Panc1 (cell line): ENCODE results near the gene PLN. TPM values are rescaled to one million over a fixed set of nuclear protein-coding genes. Genes with fewer than 3 reads are reported as not detected.

Source experiments
- ATAC-seq: fragments of 200-7000 bp; cut with Tn5 transposase; 2 replicates; pipeline ENCODE4 v1.9.1; 2020; ENCODE audit warnings: mild to moderate bottlenecking, moderate library complexity
- BruUV-seq: library from RNA; stranded (reverse); fragments of 400-500 nt; replicated peaks from 2 replicates; lab custom pipeline; 2021; lab: Mats Ljungman, UMichigan
- CTCF ChIA-PET: fragments of 300-600 bp; sonication (Branson Sonifier 250); formaldehyde crosslinking; loops from one replicate; lab custom pipeline; 2022; ENCODE audit warnings: antibody characterized with exemption; lab: Charles Lee
- POLR2A ChIA-PET: fragments of 300-600 bp; sonication (Branson Sonifier 250); formaldehyde crosslinking; loops from one replicate; lab custom pipeline; 2022; ENCODE audit warnings: antibody characterized with exemption; lab: Charles Lee
- DNase-seq: peaks from one replicate; pipeline ENCODE4 v3.0.0-alpha.2; 2010; ENCODE audit warnings: low read depth, low spot score
- H3K27ac ChIP-seq: 2 replicates; pipeline ENCODE4 v1.5.1; 2011; ENCODE audit warnings: mild to moderate bottlenecking, low read length, inconsistent platforms
- H3K27me3 ChIP-seq: fragments of 200-500 bp; sonication (Bioruptor generic); 2 replicates; pipeline ENCODE4 v1.6.0; 2014; ENCODE audit warnings: low read length, inconsistent platforms; ENCODE audit not compliant: control insufficient read depth, insufficient read depth
- H3K36me3 ChIP-seq: fragments of 200-500 bp; sonication (Bioruptor generic); 2 replicates; pipeline ENCODE4 v1.5.1; 2014; ENCODE audit warnings: inconsistent platforms, mild to moderate bottlenecking, low read length, moderate library complexity; ENCODE audit not compliant: control insufficient read depth, insufficient read depth
- H3K4me1 ChIP-seq: 2 replicates; pipeline ENCODE4 v1.5.1; 2011; ENCODE audit warnings: inconsistent platforms, mild to moderate bottlenecking, low read length, moderate library complexity; ENCODE audit not compliant: control insufficient read depth, insufficient read depth
- H3K4me3 ChIP-seq, 2 experiments: 2 replicates each; pipeline ENCODE4 v1.5.1; 2011 to 2012; ENCODE audit warnings: low read depth in 2 of 2, low read length in 2 of 2, mild to moderate bottlenecking in 2 of 2, inconsistent platforms in 1 of 2, moderate library complexity in 1 of 2
- H3K9me3 ChIP-seq: fragments of 200-500 bp; sonication (Bioruptor generic); 2 replicates; pipeline ENCODE4 v1.5.1; 2014; ENCODE audit warnings: low read depth, mild to moderate bottlenecking, inconsistent platforms, low read length, moderate library complexity; ENCODE audit not compliant: control insufficient read depth, insufficient read depth
- POLR2AphosphoS5 ChIP-seq: IDR thresholded peaks from 2 replicates; pipeline ENCODE4 v1.6.1; 2012; ENCODE audit warnings: mild to moderate bottlenecking, low read depth, low read length, moderate library complexity
- REST ChIP-seq, 2 experiments: IDR thresholded peaks; 2 replicates each; pipeline ENCODE4 v1.6.1; 2011 to 2012; ENCODE audit warnings: low read depth in 2 of 2, control low read depth in 1 of 2, low read length in 1 of 2, mild to moderate bottlenecking in 1 of 2, moderate library complexity in 1 of 2; ENCODE audit not compliant: insufficient read depth in 1 of 2
- SIN3A ChIP-seq: IDR thresholded peaks from 2 replicates; pipeline ENCODE4 v1.6.1; 2012; ENCODE audit warnings: low read depth, mild to moderate bottlenecking, low read length, moderate library complexity, borderline replicate concordance; ENCODE audit not compliant: insufficient read depth
- TCF7L2 ChIP-seq: IDR thresholded peaks from 2 replicates; pipeline ENCODE4 v1.6.1; 2011; ENCODE audit warnings: mild to moderate bottlenecking, low read depth, low read length, inconsistent platforms
- in situ Hi-C: cut with HindIII; loops from 2 replicates; pipeline ENCODE4 v1.10.0; 2016; ENCODE audit warnings: low sequenced_read_pairs, low pct_unique_long_range_greater_than_20kb
- intact Hi-C: fragments of 100-400 bp; cut with micrococcal nuclease; formaldehyde crosslinking; loops from one replicate; pipeline ENCODE4 v1.10.0; 2022; ENCODE audit not compliant: unreplicated experiment
- total RNA-seq: library from RNA; stranded (reverse); gene quantifications from one replicate; pipeline ENCODE4 v1.2.1, GENCODE V29; 2021; ENCODE audit not compliant: unreplicated experiment
- TF ChIP-seq, protein P1 (sequence below): fragments of 450-650 bp; IDR thresholded peaks from 2 replicates; pipeline ENCODE4 v1.5.1; 2017; ENCODE audit warnings: mild to moderate bottlenecking

Gene PLN
- total RNA-seq, 1 experiment from 2014 or later: not detected

- ChIA-PET POLR2A (no interaction called here), CTCF (no interaction called here)
- no peak for ATAC-seq
- H3K9me3 ChIP-seq: no peaks in the 10 kb centered on the region
- in situ Hi-C loops (no loop called here), intact Hi-C loops (no loop called here)
- H3K4me3 ChIP-seq: no peak overlapping the region
- H3K27me3 ChIP-seq: no peaks in the 10 kb centered on the region
- no peak for DNase-seq
- no peak overlapping the region for H3K27ac ChIP-seq
- no peaks in the 10 kb centered on the region for H3K4me1 ChIP-seq
- no peaks in the 10 kb centered on the region for H3K36me3 ChIP-seq
- no TSS peak for BruUV-seq
- TF ChIP-seq TCF7L2 (no peak), POLR2AphosphoS5 (no peak), REST (IDR thresholded peaks at IDR 0.05; ENCODE audit: insufficient read depth in 1 of 2, low read depth in 2 of 2, low read length in 1 of 2) (no peak), SIN3A (no peak)
- TF ChIP-seq, protein P1, sequence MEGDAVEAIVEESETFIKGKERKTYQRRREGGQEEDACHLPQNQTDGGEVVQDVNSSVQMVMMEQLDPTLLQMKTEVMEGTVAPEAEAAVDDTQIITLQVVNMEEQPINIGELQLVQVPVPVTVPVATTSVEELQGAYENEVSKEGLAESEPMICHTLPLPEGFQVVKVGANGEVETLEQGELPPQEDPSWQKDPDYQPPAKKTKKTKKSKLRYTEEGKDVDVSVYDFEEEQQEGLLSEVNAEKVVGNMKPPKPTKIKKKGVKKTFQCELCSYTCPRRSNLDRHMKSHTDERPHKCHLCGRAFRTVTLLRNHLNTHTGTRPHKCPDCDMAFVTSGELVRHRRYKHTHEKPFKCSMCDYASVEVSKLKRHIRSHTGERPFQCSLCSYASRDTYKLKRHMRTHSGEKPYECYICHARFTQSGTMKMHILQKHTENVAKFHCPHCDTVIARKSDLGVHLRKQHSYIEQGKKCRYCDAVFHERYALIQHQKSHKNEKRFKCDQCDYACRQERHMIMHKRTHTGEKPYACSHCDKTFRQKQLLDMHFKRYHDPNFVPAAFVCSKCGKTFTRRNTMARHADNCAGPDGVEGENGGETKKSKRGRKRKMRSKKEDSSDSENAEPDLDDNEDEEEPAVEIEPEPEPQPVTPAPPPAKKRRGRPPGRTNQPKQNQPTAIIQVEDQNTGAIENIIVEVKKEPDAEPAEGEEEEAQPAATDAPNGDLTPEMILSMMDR: no peak
Observed at GRCh38 chr6:118536478-118536877, 11.6 kb upstream of the PLN start.

GRCh38 chr6:118537574-118537973 lies 10.5 kb upstream of the PLN start:
- POLR2A ChIA-PET: no interaction called here
- no peak for ATAC-seq

More at GRCh38 chr6:118537574-118537973, 10.5 kb upstream of the PLN start:
- no peak for TF ChIP-seq POLR2AphosphoS5
- no peak for TF ChIP-seq TCF7L2
- TF ChIP-seq REST (IDR thresholded peaks at IDR 0.05; ENCODE audit: insufficient read depth in 1 of 2, low read depth in 2 of 2, low read length in 1 of 2): no peak
- no peak for TF ChIP-seq SIN3A
- TF ChIP-seq, protein P1: no peak
- Histone ChIP-seq H3K27me3 (no peaks in the 10 kb centered on the region), H3K9me3 (no peaks in the 10 kb centered on the region), H3K27ac (no peak overlapping the region), H3K4me3 (no peak overlapping the region), H3K36me3 (no peaks in the 10 kb centered on the region), H3K4me1 (no peaks in the 10 kb centered on the region)
- CTCF ChIA-PET: no interaction called here
- no peak for DNase-seq
- in situ Hi-C loops: no loop called here
- intact Hi-C loops: no loop called here
- BruUV-seq: no TSS peak
